Thoracic aorta (tissue), 2 donors: Measurements from ENCODE around the gene WSCD2. TPM values are rescaled to one million over a fixed set of nuclear protein-coding genes. Genes with fewer than 3 reads are reported as not detected.

Experiments used
- ATAC-seq: fragments of 150-250 bp; one replicate; pipeline ENCODE4 v1.8.0; 2017; ENCODE audit warnings: low read depth; ENCODE audit not compliant: insufficient number of reproducible peaks, low FRiP score
- DNase-seq: peaks from one replicate; pipeline ENCODE4 v3.0.0-alpha.2; 2020; ENCODE audit warnings: low spot score
- H3K27ac ChIP-seq, 2 donors: fragments of 200-600 bp; sonication (generic); 1 replicate in 1 of 2; 2 replicates in 1 of 2; pipeline ENCODE4 v1.5.1; 2016; ENCODE audit warnings: mild to moderate bottlenecking in 2 of 2, moderate library complexity in 2 of 2
- H3K27me3 ChIP-seq: fragments of 200-600 bp; sonication (generic); replicated peaks from 2 replicates; pipeline ENCODE4 v1.6.0; 2016; ENCODE audit warnings: mild to moderate bottlenecking; ENCODE audit not compliant: insufficient read depth
- H3K36me3 ChIP-seq: fragments of 200-600 bp; sonication (generic); one replicate; pipeline ENCODE4 v1.5.1; 2016
- H3K4me1 ChIP-seq, 2 donors: fragments of 200-600 bp; sonication (generic); 1 replicate in 1 of 2; 2 replicates in 1 of 2; pipeline versions ENCODE4 v1.5.1 to v1.6.0; 2016; ENCODE audit warnings: low read depth in 2 of 2, mild to moderate bottlenecking in 1 of 2; ENCODE audit not compliant: control insufficient read depth in 1 of 2
- H3K4me3 ChIP-seq: fragments of 200-600 bp; sonication (generic); 2 replicates; pipeline ENCODE4 v1.5.1; 2016; ENCODE audit warnings: mild to moderate bottlenecking
- H3K9me3 ChIP-seq: fragments of 200-600 bp; sonication (generic); 2 replicates; pipeline ENCODE4 v1.5.1; 2016
- CTCF ChIP-seq: fragments of 200-600 bp; sonication (generic); IDR thresholded peaks from one replicate; pipeline ENCODE4 v1.5.1; 2019; ENCODE audit warnings: antibody characterized with exemption
- total RNA-seq, 2 donors: library from RNA; depleted of rRNA; stranded (reverse); fragments of >200 nt; gene quantifications; one replicate each; pipeline versions ENCODE4 v1.1.0 to v1.2.3, GENCODE V29; 2016

WSCD2 gene
- total RNA-seq, 2 donors from 2014 or later: 3.3 to 6.9 TPM

- no peaks in the 10 kb centered on the region for H3K4me1 ChIP-seq
Observed at GRCh38 chr12:108253540-108253939, 124.5 kb downstream of the WSCD2 start.

GRCh38 chr12:108254030-108254429, 124.9 kb downstream of the WSCD2 start:
- TF ChIP-seq CTCF: no peak
- Histone ChIP-seq H3K27me3 (no peaks in the 10 kb centered on the region), H3K36me3 (no peaks in the 10 kb centered on the region), H3K4me1 (no peaks in the 10 kb centered on the region), H3K27ac (no peak overlapping the region), H3K9me3 (no peaks in the 10 kb centered on the region), H3K4me3 (no peak overlapping the region)
- ATAC-seq: no peak
- no peak for DNase-seq

More at GRCh38 chr12:108253540-108253939, 124.5 kb downstream of the WSCD2 start:
- DNase-seq: no peak
- Histone ChIP-seq H3K36me3 (no peaks in the 10 kb centered on the region), H3K27ac (no peak overlapping the region), H3K4me3 (no peak overlapping the region), H3K9me3 (no peaks in the 10 kb centered on the region), H3K27me3 (no peaks in the 10 kb centered on the region)
- TF ChIP-seq CTCF: no peak
- no peak for ATAC-seq

GRCh38 chr12:108254517-108255251, 125.6 kb downstream of the WSCD2 start:
- DNase-seq: no peak

GRCh38 chr12:108255252-108255602, 126.1 kb downstream of the WSCD2 start:
- ATAC-seq (no peak), DNase-seq (no peak)
- no peak overlapping the region for H3K4me3 ChIP-seq
- H3K36me3 ChIP-seq: no peaks in the 10 kb centered on the region
- no peak for TF ChIP-seq CTCF
- no peak overlapping the region for H3K27ac ChIP-seq
- H3K27me3 ChIP-seq: no peaks in the 10 kb centered on the region
- peaks cover 5% of the 10 kb centered on the region for H3K9me3 ChIP-seq
- H3K4me1 ChIP-seq: no peaks in the 10 kb centered on the region

More at GRCh38 chr12:108254517-108255251, 125.6 kb downstream of the WSCD2 start:
- Histone ChIP-seq H3K4me3 (no peak overlapping the region), H3K9me3 (peaks cover under 1% of the 10 kb centered on the region), H3K36me3 (no peaks in the 10 kb centered on the region), H3K4me1 (no peaks in the 10 kb centered on the region), H3K27me3 (no peaks in the 10 kb centered on the region), H3K27ac (no peak overlapping the region)
- ATAC-seq: no peak
- TF ChIP-seq CTCF: no peak

GRCh38 chr12:108257004-108257403, 127.9 kb downstream of the WSCD2 start:
- H3K4me3 ChIP-seq: no peak overlapping the region
- no peaks in the 10 kb centered on the region for H3K36me3 ChIP-seq
- DNase-seq (no peak), ATAC-seq (no peak)
- H3K27ac ChIP-seq: no peak overlapping the region
- H3K27me3 ChIP-seq: no peaks in the 10 kb centered on the region
- TF ChIP-seq CTCF: no peak
- peaks cover 18% of the 10 kb centered on the region for H3K9me3 ChIP-seq
- H3K4me1 ChIP-seq: no peaks in the 10 kb centered on the region
